Endothelial cell of umbilical vein (primary cell): ENCODE results near the gene ZNF428. TPM values are rescaled to one million over a fixed set of nuclear protein-coding genes. Genes with fewer than 3 reads are reported as not detected.

Experiments used
- BruUV-seq: library from RNA; stranded (reverse); fragments of 400-500 nt; replicated peaks from 2 replicates; lab custom pipeline; 2021; lab: Mats Ljungman, UMichigan
- CTCF ChIA-PET: fragments of 300-600, 350-600 bp; sonication (Branson Sonifier 250); formaldehyde crosslinking; loops from one replicate; lab custom pipeline; 2021; ENCODE audit warnings: antibody characterized with exemption, inconsistent platforms; lab: Charles Lee
- POLR2A ChIA-PET: fragments of 300-600, 350-600 bp; sonication (Branson Sonifier 250); formaldehyde crosslinking; loops from one replicate; lab custom pipeline; 2021; ENCODE audit warnings: antibody characterized with exemption, inconsistent platforms; lab: Charles Lee
- DNase-seq: peaks from one replicate; pipeline ENCODE4 v3.0.0-alpha.2; 2011; ENCODE audit warnings: low read depth, low spot score
- FAIRE-seq: peaks from 2 replicates; lab custom pipeline; 2011; peaks lifted over from hg19 to GRCh38; lab: Jason Lieb, UNC
- H2AFZ ChIP-seq: 2 replicates; pipeline ENCODE4 v1.6.0; 2012; ENCODE audit warnings: low read depth, low read length, control low read depth, inconsistent platforms
- H3K27ac ChIP-seq: 2 replicates; pipeline ENCODE4 v1.5.1; 2011; ENCODE audit warnings: low read depth, mild to moderate bottlenecking, control low read depth, low read length, moderate library complexity; ENCODE audit not compliant: insufficient read depth
- H3K27me3 ChIP-seq, 2 experiments: 2 replicates each; pipeline versions ENCODE4 v1.6.0 to v1.6.1; 2011; ENCODE audit warnings: low read length in 2 of 2, mixed read lengths in 1 of 2; ENCODE audit not compliant: control insufficient read depth in 2 of 2, insufficient read depth in 2 of 2
- H3K36me3 ChIP-seq, 2 experiments: 2 replicates in 1 of 2; 3 replicates in 1 of 2; pipeline ENCODE4 v1.5.1; 2011; ENCODE audit warnings: low read length in 2 of 2, mild to moderate bottlenecking in 1 of 2, moderate library complexity in 1 of 2; ENCODE audit not compliant: control insufficient read depth in 2 of 2, insufficient read depth in 2 of 2; ENCODE audit errors: extremely low read depth in 1 of 2
- H3K4me1 ChIP-seq: 3 replicates; pipeline ENCODE4 v1.5.1; 2011; ENCODE audit warnings: mild to moderate bottlenecking, low read length; ENCODE audit not compliant: control insufficient read depth, insufficient read depth; ENCODE audit errors: extremely low read depth
- H3K4me2 ChIP-seq: 2 replicates; pipeline ENCODE4 v1.6.1; 2011; ENCODE audit warnings: low read length, control low read depth, mixed read lengths; ENCODE audit not compliant: insufficient read depth
- H3K4me3 ChIP-seq, 3 experiments: fragments of 200-600 bp in 1 of 3; sonication (generic), shearing (Covaris generic) in 1 of 3; replicated peaks in 1 of 3; 2 replicates each; pipeline ENCODE4 v1.5.1; 2011 to 2016; ENCODE audit warnings: control low read depth in 3 of 3, low read length in 3 of 3, mild to moderate bottlenecking in 2 of 3, inconsistent platforms in 1 of 3, low read depth in 1 of 3, moderate library complexity in 1 of 3; ENCODE audit not compliant: insufficient read depth in 1 of 3
- H3K79me2 ChIP-seq: 2 replicates; pipeline ENCODE4 v1.6.0; 2012; ENCODE audit warnings: low read length, inconsistent platforms; ENCODE audit not compliant: control insufficient read depth, insufficient read depth
- H3K9ac ChIP-seq: replicated peaks from 2 replicates; pipeline ENCODE3; 2011; ENCODE audit warnings: low read length, control low read depth; ENCODE audit not compliant: insufficient read depth; ENCODE audit errors: extremely low read depth
- H3K9me1 ChIP-seq: replicated peaks from 3 replicates; pipeline ENCODE4 v1.6.0; 2011; ENCODE audit warnings: mild to moderate bottlenecking, low read length; ENCODE audit not compliant: control insufficient read depth, insufficient read depth; ENCODE audit errors: extremely low read depth
- H3K9me3 ChIP-seq: replicated peaks from 2 replicates; pipeline ENCODE4 v1.5.1; 2012; ENCODE audit warnings: low read length, inconsistent platforms; ENCODE audit not compliant: control insufficient read depth, insufficient read depth
- H4K20me1 ChIP-seq: replicated peaks from 2 replicates; pipeline ENCODE3; 2011; ENCODE audit warnings: mild to moderate bottlenecking, low read length; ENCODE audit not compliant: control insufficient read depth, insufficient read depth; ENCODE audit errors: extremely low read depth
- CTCF ChIP-seq, 2 donors: IDR thresholded peaks; 1 replicate in 1 of 2; 2 replicates in 1 of 2; pipeline ENCODE4 v1.5.1; 2011; ENCODE audit warnings: low read length in 2 of 2, mild to moderate bottlenecking in 2 of 2, moderate library complexity in 2 of 2, control low read depth in 1 of 2, inconsistent platforms in 1 of 2, low read depth in 1 of 2; ENCODE audit not compliant: insufficient read depth in 1 of 2; ENCODE audit errors: extremely low read depth in 1 of 2
- EZH2 ChIP-seq: IDR thresholded peaks from 2 replicates; pipeline ENCODE4 v1.6.1; 2012; ENCODE audit warnings: borderline replicate concordance, low read depth, mild to moderate bottlenecking, moderate library complexity, low read length, inconsistent platforms; ENCODE audit not compliant: severe bottlenecking
- FOS ChIP-seq: IDR thresholded peaks from 2 replicates; pipeline ENCODE4 v1.6.1; 2011; ENCODE audit warnings: mild to moderate bottlenecking, low read length, moderate library complexity, borderline replicate concordance; ENCODE audit not compliant: insufficient read depth
- GATA2 ChIP-seq: IDR thresholded peaks from 2 replicates; pipeline ENCODE4 v1.7.0; 2011; ENCODE audit warnings: low read depth, mild to moderate bottlenecking, moderate library complexity, mixed read lengths, low read length; ENCODE audit not compliant: insufficient read length, insufficient read depth
- JUN ChIP-seq: IDR thresholded peaks from 2 replicates; pipeline ENCODE4 v1.6.1; 2011; ENCODE audit warnings: borderline replicate concordance, low read depth; ENCODE audit not compliant: insufficient read length, insufficient read depth
- MAX ChIP-seq: IDR thresholded peaks from 2 replicates; pipeline ENCODE4 v1.6.1; 2011; ENCODE audit not compliant: insufficient read depth, insufficient read length
- MYC ChIP-seq: IDR thresholded peaks from one replicate; pipeline ENCODE4 v1.6.1; 2011; ENCODE audit warnings: mild to moderate bottlenecking, low read depth, low read length
- POLR2A ChIP-seq: IDR thresholded peaks from 2 replicates; pipeline ENCODE4 v1.6.1; 2012; ENCODE audit warnings: low read depth, mild to moderate bottlenecking, control low read depth, low read length
- POLR2AphosphoS5 ChIP-seq: IDR thresholded peaks from 2 replicates; pipeline ENCODE4 v1.6.1; 2012; ENCODE audit warnings: low read depth, mild to moderate bottlenecking, control low read depth, low read length, moderate library complexity; ENCODE audit not compliant: insufficient read depth
- dilution Hi-C: fragments of 300-500 bp; cut with MboI; formaldehyde crosslinking; loops from one replicate; pipeline ENCODE4 v1.15.0; 2019; ENCODE audit warnings: low sequenced_read_pairs; ENCODE audit not compliant: extremely low pct_ligation_motif_present
- intact Hi-C: fragments of 100-400 bp; cut with micrococcal nuclease; formaldehyde crosslinking; loops from one replicate; pipeline ENCODE4 v1.10.0; 2022
- polyA plus RNA-seq, 4 experiments: library from polyadenylated mRNA; depleted of rRNA in 3 of 4; stranded (reverse) in 3 of 4; unstranded in 1 of 4; fragments of >200 nt; gene quantifications; 2 replicates each; pipeline versions ENCODE4 v1.2.1 to v1.2.3, GENCODE V29; 2011 to 2012; ENCODE audit warnings: missing spikeins in 1 of 4
- total RNA-seq: library from RNA; stranded (reverse); gene quantifications from 2 replicates; pipeline ENCODE4 v1.2.3, GENCODE V29; 2021

Gene ZNF428
- total and polyA plus RNA-seq, 2 donors (not counting 3 experiments of a cell fraction or from before 2014, with no cell fraction given) = 29.2 to 56.2 TPM

- Histone ChIP-seq H3K9me1 (no peaks in the 10 kb centered on the region), H2AFZ (no peak overlapping the region), H3K4me3 (no peak overlapping the region), H3K79me2 (no peaks in the 10 kb centered on the region), H4K20me1 (no peaks in the 10 kb centered on the region), H3K27me3 (peaks cover 15 to 20% of the 10 kb centered on the region in 2 experiments), H3K9me3 (no peaks in the 10 kb centered on the region), H3K36me3 (no peaks in the 10 kb centered on the region), H3K4me1 (peaks cover 7% of the 10 kb centered on the region), H3K27ac (no peak overlapping the region), H3K9ac (no peak overlapping the region), H3K4me2 (no peak overlapping the region)
- ChIA-PET CTCF (interaction anchor here (0.7 to 1.2 kb wide), 2 partner anchors 10 to 20 kb away, joined by 3 to 4 read pairs; no protein-coding TSS in a partner anchor), POLR2A (no interaction called here)
- dilution Hi-C loops = no loop called here
- intact Hi-C loops = no loop called here
- FAIRE-seq = no peak
- TF ChIP-seq JUN (no peak), FOS (no peak), GATA2 (no peak), POLR2AphosphoS5 (no peak), EZH2 (no peak), MAX (no peak), POLR2A (no peak), MYC (no peak)
- no TSS peak for BruUV-seq
- no peak for DNase-seq
Measured at GRCh38 chr19:43642531-43642930, 23.1 kb upstream of the ZNF428 start.

- POLR2A ChIA-PET = no interaction called here
- H4K20me1 ChIP-seq = no peaks in the 10 kb centered on the region
- H2AFZ ChIP-seq = no peak overlapping the region
- dilution Hi-C loops (no loop called here), intact Hi-C loops (no loop called here)
- H3K79me2 ChIP-seq = no peaks in the 10 kb centered on the region
- no peak for FAIRE-seq
- no peak overlapping the region for H3K27ac ChIP-seq
- BruUV-seq = no TSS peak
- no peaks in the 10 kb centered on the region for H3K36me3 ChIP-seq
- no peaks in the 10 kb centered on the region for H3K9me1 ChIP-seq
- peaks cover 7% of the 10 kb centered on the region for H3K4me1 ChIP-seq
- no peak overlapping the region for H3K4me3 ChIP-seq
- CTCF ChIA-PET = interaction anchor here (0.7 to 1.6 kb wide), 2 partner anchors 11 to 106 kb away, joined by 3 to 8 read pairs; no protein-coding TSS in a partner anchor
- peaks cover 15 to 25% of the 10 kb centered on the region in 2 experiments for H3K27me3 ChIP-seq
- DNase-seq = no peak
- H3K9ac ChIP-seq = no peak overlapping the region
- TF ChIP-seq MAX (no peak), FOS (no peak), MYC (no peak), CTCF (IDR thresholded peaks at IDR 0.05; ENCODE audit: extremely low read depth in 1 of 2, insufficient read depth in 1 of 2, low read depth in 1 of 2, low read length in 2 of 2) (no peak), POLR2AphosphoS5 (no peak), EZH2 (no peak), POLR2A (no peak), GATA2 (no peak), JUN (no peak)
- no peak overlapping the region for H3K4me2 ChIP-seq
- H3K9me3 ChIP-seq = no peaks in the 10 kb centered on the region
Measured at GRCh38 chr19:43641333-43641732, 21.9 kb upstream of the ZNF428 start.
